H1 (cell line): Measurements from ENCODE around the gene BAIAP2.

Source experiments
- CTCF ChIP-seq, 3 experiments: IDR thresholded peaks; 1 replicate in 2 of 3; 2 replicates in 1 of 3; pipeline versions ENCODE4 v1.5.1 to v1.6.1; 2011; ENCODE audit warnings: low read length in 3 of 3, mild to moderate bottlenecking in 3 of 3, inconsistent platforms in 2 of 3, low read depth in 1 of 3, moderate library complexity in 1 of 3; ENCODE audit not compliant: insufficient read depth in 1 of 3; ENCODE audit errors: control extremely low read depth in 1 of 3
- EP300 ChIP-seq, 2 experiments: IDR thresholded peaks; 1 replicate in 1 of 2; 2 replicates in 1 of 2; pipeline ENCODE4 v1.6.1; 2011 to 2012; ENCODE audit warnings: low read depth in 2 of 2, low read length in 2 of 2, mild to moderate bottlenecking in 2 of 2, borderline replicate concordance in 1 of 2, inconsistent platforms in 1 of 2, moderate library complexity in 1 of 2
- POLR2A ChIP-seq, 2 experiments: IDR thresholded peaks; 1 replicate in 1 of 2; 2 replicates in 1 of 2; pipeline ENCODE4 v1.6.1; 2011; ENCODE audit warnings: low read depth in 2 of 2, low read length in 2 of 2, mild to moderate bottlenecking in 2 of 2; ENCODE audit errors: control extremely low read depth in 1 of 2

- TF ChIP-seq EP300 (IDR thresholded peaks at IDR 0.05; ENCODE audit: borderline replicate concordance in 1 of 2, low read depth in 2 of 2, low read length in 2 of 2) (no peak), POLR2A (IDR thresholded peaks at IDR 0.05; ENCODE audit: control extremely low read depth in 1 of 2, low read depth in 2 of 2, low read length in 2 of 2) (no peak), CTCF (IDR thresholded peaks at IDR 0.05; ENCODE audit: control extremely low read depth in 1 of 3, insufficient read depth in 1 of 3, low read depth in 1 of 3, low read length in 3 of 3) (no peak)
Observed at GRCh38 chr17:81037026-81037797, 2.3 kb downstream of the BAIAP2 start.
